HL-60 (cell line): Measurements from ENCODE around the gene RABGAP1L.

ENCODE experiments used
- GABPA ChIP-seq: IDR thresholded peaks from 2 replicates; pipeline ENCODE4 v1.6.1; 2012; ENCODE audit warnings: low read depth
- POLR2AphosphoS5 ChIP-seq: IDR thresholded peaks from 2 replicates; pipeline ENCODE4 v1.6.1; 2012; ENCODE audit warnings: low read depth
- TF ChIP-seq, protein P1 (sequence below): IDR thresholded peaks from one replicate; pipeline ENCODE4 v1.5.1; 2011; ENCODE audit warnings: low read length, control low read depth, inconsistent platforms; ENCODE audit not compliant: insufficient read depth
- TF ChIP-seq, protein P2 (sequence below): IDR thresholded peaks from 2 replicates; pipeline ENCODE4 v1.6.1; 2012; ENCODE audit warnings: low read depth; ENCODE audit not compliant: insufficient replicate concordance

DNA sequence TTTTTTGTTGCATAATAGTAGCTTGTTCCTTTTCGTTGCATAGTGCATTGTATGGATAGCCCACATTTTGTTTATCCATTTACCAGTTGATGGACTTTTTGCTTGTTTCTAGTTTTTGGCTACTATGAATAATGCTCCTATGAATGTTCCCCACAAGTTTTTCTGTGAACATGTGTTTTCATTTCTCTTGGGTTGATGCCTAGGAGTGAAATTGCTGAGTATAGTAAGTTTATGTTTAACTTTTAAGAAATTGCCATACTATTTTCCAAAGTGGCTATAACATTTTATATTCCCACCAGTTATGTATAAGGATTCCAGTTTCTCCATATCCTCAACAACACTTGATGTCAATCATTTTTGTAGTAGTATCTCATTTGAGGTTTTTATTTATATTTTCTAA, 755.7 kb downstream of the RABGAP1L start:
- TF ChIP-seq, protein P1, sequence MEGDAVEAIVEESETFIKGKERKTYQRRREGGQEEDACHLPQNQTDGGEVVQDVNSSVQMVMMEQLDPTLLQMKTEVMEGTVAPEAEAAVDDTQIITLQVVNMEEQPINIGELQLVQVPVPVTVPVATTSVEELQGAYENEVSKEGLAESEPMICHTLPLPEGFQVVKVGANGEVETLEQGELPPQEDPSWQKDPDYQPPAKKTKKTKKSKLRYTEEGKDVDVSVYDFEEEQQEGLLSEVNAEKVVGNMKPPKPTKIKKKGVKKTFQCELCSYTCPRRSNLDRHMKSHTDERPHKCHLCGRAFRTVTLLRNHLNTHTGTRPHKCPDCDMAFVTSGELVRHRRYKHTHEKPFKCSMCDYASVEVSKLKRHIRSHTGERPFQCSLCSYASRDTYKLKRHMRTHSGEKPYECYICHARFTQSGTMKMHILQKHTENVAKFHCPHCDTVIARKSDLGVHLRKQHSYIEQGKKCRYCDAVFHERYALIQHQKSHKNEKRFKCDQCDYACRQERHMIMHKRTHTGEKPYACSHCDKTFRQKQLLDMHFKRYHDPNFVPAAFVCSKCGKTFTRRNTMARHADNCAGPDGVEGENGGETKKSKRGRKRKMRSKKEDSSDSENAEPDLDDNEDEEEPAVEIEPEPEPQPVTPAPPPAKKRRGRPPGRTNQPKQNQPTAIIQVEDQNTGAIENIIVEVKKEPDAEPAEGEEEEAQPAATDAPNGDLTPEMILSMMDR = no peak
- no peak for TF ChIP-seq GABPA
- TF ChIP-seq POLR2AphosphoS5 = no peak
- TF ChIP-seq, protein P2, sequence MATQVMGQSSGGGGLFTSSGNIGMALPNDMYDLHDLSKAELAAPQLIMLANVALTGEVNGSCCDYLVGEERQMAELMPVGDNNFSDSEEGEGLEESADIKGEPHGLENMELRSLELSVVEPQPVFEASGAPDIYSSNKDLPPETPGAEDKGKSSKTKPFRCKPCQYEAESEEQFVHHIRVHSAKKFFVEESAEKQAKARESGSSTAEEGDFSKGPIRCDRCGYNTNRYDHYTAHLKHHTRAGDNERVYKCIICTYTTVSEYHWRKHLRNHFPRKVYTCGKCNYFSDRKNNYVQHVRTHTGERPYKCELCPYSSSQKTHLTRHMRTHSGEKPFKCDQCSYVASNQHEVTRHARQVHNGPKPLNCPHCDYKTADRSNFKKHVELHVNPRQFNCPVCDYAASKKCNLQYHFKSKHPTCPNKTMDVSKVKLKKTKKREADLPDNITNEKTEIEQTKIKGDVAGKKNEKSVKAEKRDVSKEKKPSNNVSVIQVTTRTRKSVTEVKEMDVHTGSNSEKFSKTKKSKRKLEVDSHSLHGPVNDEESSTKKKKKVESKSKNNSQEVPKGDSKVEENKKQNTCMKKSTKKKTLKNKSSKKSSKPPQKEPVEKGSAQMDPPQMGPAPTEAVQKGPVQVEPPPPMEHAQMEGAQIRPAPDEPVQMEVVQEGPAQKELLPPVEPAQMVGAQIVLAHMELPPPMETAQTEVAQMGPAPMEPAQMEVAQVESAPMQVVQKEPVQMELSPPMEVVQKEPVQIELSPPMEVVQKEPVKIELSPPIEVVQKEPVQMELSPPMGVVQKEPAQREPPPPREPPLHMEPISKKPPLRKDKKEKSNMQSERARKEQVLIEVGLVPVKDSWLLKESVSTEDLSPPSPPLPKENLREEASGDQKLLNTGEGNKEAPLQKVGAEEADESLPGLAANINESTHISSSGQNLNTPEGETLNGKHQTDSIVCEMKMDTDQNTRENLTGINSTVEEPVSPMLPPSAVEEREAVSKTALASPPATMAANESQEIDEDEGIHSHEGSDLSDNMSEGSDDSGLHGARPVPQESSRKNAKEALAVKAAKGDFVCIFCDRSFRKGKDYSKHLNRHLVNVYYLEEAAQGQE = no peak
